ENCODE results near the gene SLC52A3.

The SLC52A3 gene

DNA sequence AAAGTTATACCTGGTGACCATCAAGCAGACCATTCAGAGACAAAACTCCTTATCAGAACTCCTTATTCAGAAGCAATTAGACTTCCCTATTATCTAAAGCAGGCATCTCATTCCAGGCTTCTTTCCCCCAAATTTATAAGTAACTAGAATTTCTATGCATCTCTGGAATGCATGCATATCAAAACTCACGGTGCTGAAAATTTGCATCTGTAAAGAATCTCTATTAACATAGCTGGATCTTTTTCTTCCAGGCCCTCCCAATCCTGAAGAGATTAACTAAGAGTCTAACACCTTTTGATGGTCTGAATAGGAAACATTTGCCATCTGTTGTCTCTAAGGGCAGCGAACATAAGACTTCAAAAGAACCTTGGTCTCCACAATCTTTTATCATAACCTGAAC is 22.8 kb upstream of the SLC52A3 start:
- no peak overlapping the region for H3K4me2 ChIP-seq (ENCODE audit: insufficient read depth, low read length, poor library complexity, severe bottlenecking)
- peaks cover 0 to 11% (median 0%) of the 10 kb centered on the region in 3 experiments for H3K27me3 ChIP-seq (ENCODE audit: control insufficient read depth in 3 of 3, insufficient read depth in 3 of 3, low read depth in 1 of 3, low read length in 3 of 3)
- no peak overlapping the region for H2BK15ac ChIP-seq (ENCODE audit: low read length)
- H3K9me3 ChIP-seq (replicated peaks in 1 of 2; ENCODE audit: control insufficient read depth in 2 of 2, insufficient read depth in 1 of 2, low read depth in 1 of 2, low read length in 2 of 2) = peaks cover 0 to 2% of the 10 kb centered on the region in 2 donors
- no peak overlapping the region for H3K9ac ChIP-seq (ENCODE audit: low read depth, low read length, poor library complexity)
- no peak overlapping the region for H2BK12ac ChIP-seq (ENCODE audit: low read length)
- no peak overlapping the region for H3K18ac ChIP-seq (ENCODE audit: low read length)
- no peak overlapping the region for H4K8ac ChIP-seq (ENCODE audit: low read depth, low read length)
- H3K23ac ChIP-seq (ENCODE audit: low read depth, low read length, poor library complexity) = no peak overlapping the region
- no peak overlapping the region for H3K14ac ChIP-seq (ENCODE audit: low read length)
- no peak overlapping the region for H2BK5ac ChIP-seq (ENCODE audit: low read length)
- no peak overlapping the region for H4K91ac ChIP-seq (ENCODE audit: low read depth, low read length, poor library complexity)
- no peak overlapping the region for H2AK5ac ChIP-seq (ENCODE audit: low read depth, low read length)
- H3K4me3 ChIP-seq (ENCODE audit: low read length in 2 of 2) = no peak overlapping the region
- DNase-seq (ENCODE audit: low spot score) = no peak
- no peak overlapping the region for H3K27ac ChIP-seq (replicated peaks; ENCODE audit: low read length)
- no peaks in the 10 kb centered on the region for H3K4me1 ChIP-seq (ENCODE audit: control insufficient read depth in 2 of 2, insufficient read depth in 1 of 2, low read depth in 1 of 2, low read length in 2 of 2)
- no CpG with 5 or more reads among the region's 2 CpGs for WGBS, 2 donors (ENCODE audit: extremely low coverage in 2 of 2, insufficient read length in 2 of 2, insufficient replicate concordance in 1 of 2)
- H3K79me1 ChIP-seq (ENCODE audit: low read depth, low read length) = no peaks in the 10 kb centered on the region
- no peaks in the 10 kb centered on the region for H3K36me3 ChIP-seq (replicated peaks in 1 of 2; ENCODE audit: control insufficient read depth in 2 of 2, insufficient read depth in 2 of 2, low read length in 2 of 2)
- H2BK120ac ChIP-seq (ENCODE audit: low read depth, low read length) = no peak overlapping the region
- H3K4ac ChIP-seq (ENCODE audit: low read length) = no peak overlapping the region
- H2AFZ ChIP-seq (ENCODE audit: low read length) = no peak overlapping the region

DNA sequence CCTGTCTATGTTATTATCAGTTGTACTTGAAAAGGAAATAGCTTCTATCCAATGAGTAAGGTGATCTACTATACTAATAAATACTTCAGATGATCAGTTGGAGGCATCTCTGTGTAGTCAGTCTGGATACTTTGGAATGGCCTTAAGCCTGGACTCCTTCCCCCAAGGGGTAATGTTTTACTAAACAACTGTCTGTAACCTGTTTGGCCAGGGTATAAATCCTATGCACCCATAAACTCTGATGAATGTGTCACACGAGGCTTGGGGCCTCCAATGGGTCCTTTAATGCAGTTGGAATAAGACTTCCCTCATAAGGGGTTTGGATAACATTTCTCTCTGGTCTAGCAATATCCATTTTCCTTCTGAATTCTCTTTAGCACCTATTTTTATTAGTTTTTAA is 19.5 kb upstream of the SLC52A3 start:
- no peak overlapping the region for H2AFZ ChIP-seq (ENCODE audit: low read length)
- H4K8ac ChIP-seq (ENCODE audit: low read depth, low read length) = no peak overlapping the region
- no peaks in the 10 kb centered on the region for H3K4me1 ChIP-seq (ENCODE audit: control insufficient read depth in 2 of 2, insufficient read depth in 1 of 2, low read depth in 1 of 2, low read length in 2 of 2)
- H2BK15ac ChIP-seq (ENCODE audit: low read length) = no peak overlapping the region
- H4K91ac ChIP-seq (ENCODE audit: low read depth, low read length, poor library complexity) = no peak overlapping the region
- H3K27ac ChIP-seq (replicated peaks; ENCODE audit: low read length) = no peak overlapping the region
- no peak overlapping the region for H2BK5ac ChIP-seq (ENCODE audit: low read length)
- peaks cover 0 to 2% of the 10 kb centered on the region in 2 donors for H3K9me3 ChIP-seq (replicated peaks in 1 of 2; ENCODE audit: control insufficient read depth in 2 of 2, insufficient read depth in 1 of 2, low read depth in 1 of 2, low read length in 2 of 2)
- no peak overlapping the region for H3K14ac ChIP-seq (ENCODE audit: low read length)
- no peak overlapping the region for H3K4ac ChIP-seq (ENCODE audit: low read length)
- H3K9ac ChIP-seq (ENCODE audit: low read depth, low read length, poor library complexity) = no peak overlapping the region
- no peak overlapping the region for H3K4me3 ChIP-seq (ENCODE audit: low read length in 2 of 2)
- no peak overlapping the region for H2BK12ac ChIP-seq (ENCODE audit: low read length)
- H3K79me1 ChIP-seq (ENCODE audit: low read depth, low read length) = no peaks in the 10 kb centered on the region
- no peak for DNase-seq (ENCODE audit: low spot score)
- no peaks in the 10 kb centered on the region for H3K36me3 ChIP-seq (replicated peaks in 1 of 2; ENCODE audit: control insufficient read depth in 2 of 2, insufficient read depth in 2 of 2, low read length in 2 of 2)
- H3K23ac ChIP-seq (ENCODE audit: low read depth, low read length, poor library complexity) = no peak overlapping the region
- no peak overlapping the region for H2AK5ac ChIP-seq (ENCODE audit: low read depth, low read length)
- no peak overlapping the region for H2BK120ac ChIP-seq (ENCODE audit: low read depth, low read length)
- peaks cover 0 to 4% (median 0%) of the 10 kb centered on the region in 3 experiments for H3K27me3 ChIP-seq (ENCODE audit: control insufficient read depth in 3 of 3, insufficient read depth in 3 of 3, low read depth in 1 of 3, low read length in 3 of 3)
- no peak overlapping the region for H3K4me2 ChIP-seq (ENCODE audit: insufficient read depth, low read length, poor library complexity, severe bottlenecking)
- WGBS, 2 donors (ENCODE audit: extremely low coverage in 2 of 2, insufficient read length in 2 of 2, insufficient replicate concordance in 1 of 2) = no CpG with 5 or more reads among the region's 1 CpG
- H3K18ac ChIP-seq (ENCODE audit: low read length) = no peak overlapping the region

DNA sequence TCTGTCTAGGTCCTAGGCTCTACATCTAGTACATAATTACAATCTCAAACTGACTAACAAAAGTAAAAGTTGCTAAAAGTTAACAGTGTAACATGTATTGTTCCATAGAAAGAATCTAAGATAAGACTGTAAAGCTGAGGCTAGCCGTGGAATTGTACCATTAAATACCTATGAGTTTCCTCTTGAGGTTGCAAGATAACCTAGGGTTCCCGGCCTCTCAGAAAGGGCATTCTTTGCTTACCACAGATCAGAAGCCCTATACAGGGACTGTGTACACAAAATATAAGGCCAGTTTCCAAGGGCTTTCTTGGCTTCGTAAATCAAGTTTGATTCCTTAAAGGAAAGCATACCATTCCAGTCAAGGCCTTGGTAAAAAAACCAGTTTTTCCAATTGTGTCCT is 11.5 kb upstream of the SLC52A3 start:
- H3K4ac ChIP-seq (ENCODE audit: low read length) = no peak overlapping the region
- no peak overlapping the region for H2AK5ac ChIP-seq (ENCODE audit: low read depth, low read length)
- no peak overlapping the region for H3K4me3 ChIP-seq (ENCODE audit: low read length in 2 of 2)
- H3K27me3 ChIP-seq (ENCODE audit: control insufficient read depth in 3 of 3, insufficient read depth in 3 of 3, low read depth in 1 of 3, low read length in 3 of 3) = peaks cover 0 to 23% (median 0%) of the 10 kb centered on the region in 3 experiments
- H2AFZ ChIP-seq (ENCODE audit: low read length) = no peak overlapping the region
- H4K91ac ChIP-seq (ENCODE audit: low read depth, low read length, poor library complexity) = no peak overlapping the region
- H3K14ac ChIP-seq (ENCODE audit: low read length) = no peak overlapping the region
- no peak overlapping the region for H3K23ac ChIP-seq (ENCODE audit: low read depth, low read length, poor library complexity)
- no peak overlapping the region for H3K9ac ChIP-seq (ENCODE audit: low read depth, low read length, poor library complexity)
- DNase-seq (ENCODE audit: low spot score) = no peak
- H3K18ac ChIP-seq (ENCODE audit: low read length) = no peak overlapping the region
- H3K27ac ChIP-seq (replicated peaks; ENCODE audit: low read length) = no peak overlapping the region
- no peak overlapping the region for H2BK12ac ChIP-seq (ENCODE audit: low read length)
- no peaks in the 10 kb centered on the region for H3K79me1 ChIP-seq (ENCODE audit: low read depth, low read length)
- no peak overlapping the region for H4K8ac ChIP-seq (ENCODE audit: low read depth, low read length)
- no peak overlapping the region for H3K4me2 ChIP-seq (ENCODE audit: insufficient read depth, low read length, poor library complexity, severe bottlenecking)
- H3K4me1 ChIP-seq (ENCODE audit: control insufficient read depth in 2 of 2, insufficient read depth in 1 of 2, low read depth in 1 of 2, low read length in 2 of 2) = peaks cover 0 to 3% of the 10 kb centered on the region in 2 donors
- no peak overlapping the region for H2BK120ac ChIP-seq (ENCODE audit: low read depth, low read length)
- H3K9me3 ChIP-seq (replicated peaks in 1 of 2; ENCODE audit: control insufficient read depth in 2 of 2, insufficient read depth in 1 of 2, low read depth in 1 of 2, low read length in 2 of 2) = no peaks in the 10 kb centered on the region
- no peak overlapping the region for H2BK5ac ChIP-seq (ENCODE audit: low read length)
- H2BK15ac ChIP-seq (ENCODE audit: low read length) = no peak overlapping the region
- WGBS, 2 donors (ENCODE audit: extremely low coverage in 2 of 2, insufficient read length in 2 of 2, insufficient replicate concordance in 1 of 2) = no CpG with 5 or more reads among the region's 3 CpGs
- H3K36me3 ChIP-seq (replicated peaks in 1 of 2; ENCODE audit: control insufficient read depth in 2 of 2, insufficient read depth in 2 of 2, low read length in 2 of 2) = no peaks in the 10 kb centered on the region

DNA sequence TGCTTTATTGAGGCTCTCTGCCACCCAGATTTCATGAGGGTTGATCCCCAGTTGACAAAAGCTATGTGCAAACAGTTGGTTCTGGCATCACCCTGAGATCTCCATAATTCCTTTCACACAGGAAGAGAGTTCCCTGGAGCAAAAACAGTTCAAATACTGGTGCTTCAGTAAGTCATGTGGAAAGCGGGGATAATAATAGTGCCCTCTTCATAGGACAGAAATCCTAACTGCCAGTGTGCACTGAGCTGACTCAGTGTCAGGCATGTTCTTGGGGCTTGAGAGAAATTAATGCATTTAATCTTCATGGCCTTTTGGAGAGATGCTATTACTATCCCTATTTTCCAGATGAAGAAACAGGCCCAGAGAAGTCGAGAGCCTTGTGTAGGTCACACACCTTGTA is 7.9 kb upstream of the SLC52A3 start:
- no peak overlapping the region for H2BK12ac ChIP-seq (ENCODE audit: low read length)
- no CpG with 5 or more reads among the region's 2 CpGs for WGBS, 2 donors (ENCODE audit: extremely low coverage in 2 of 2, insufficient read length in 2 of 2, insufficient replicate concordance in 1 of 2)

More for the DNA sequence above, 7.9 kb upstream of the SLC52A3 start:
- Histone ChIP-seq H4K91ac (ENCODE audit: low read depth, low read length, poor library complexity) (no peak overlapping the region), H3K4me1 (ENCODE audit: control insufficient read depth in 2 of 2, insufficient read depth in 1 of 2, low read depth in 1 of 2, low read length in 2 of 2) (peaks cover 0 to 3% of the 10 kb centered on the region in 2 donors), H2BK15ac (ENCODE audit: low read length) (no peak overlapping the region), H3K27me3 (ENCODE audit: control insufficient read depth in 3 of 3, insufficient read depth in 3 of 3, low read depth in 1 of 3, low read length in 3 of 3) (peaks cover 0 to 29% (median 0%) of the 10 kb centered on the region in 3 experiments), H3K14ac (ENCODE audit: low read length) (no peak overlapping the region), H3K18ac (ENCODE audit: low read length) (no peak overlapping the region), H3K9me3 (replicated peaks in 1 of 2; ENCODE audit: control insufficient read depth in 2 of 2, insufficient read depth in 1 of 2, low read depth in 1 of 2, low read length in 2 of 2) (no peaks in the 10 kb centered on the region), H3K27ac (replicated peaks; ENCODE audit: low read length) (no peak overlapping the region), H3K4me3 (ENCODE audit: low read length in 2 of 2) (no peak overlapping the region), H3K9ac (ENCODE audit: low read depth, low read length, poor library complexity) (no peak overlapping the region), H2AK5ac (ENCODE audit: low read depth, low read length) (no peak overlapping the region), H4K8ac (ENCODE audit: low read depth, low read length) (no peak overlapping the region), H2BK120ac (ENCODE audit: low read depth, low read length) (no peak overlapping the region), H3K36me3 (replicated peaks in 1 of 2; ENCODE audit: control insufficient read depth in 2 of 2, insufficient read depth in 2 of 2, low read length in 2 of 2) (no peaks in the 10 kb centered on the region), H3K4ac (ENCODE audit: low read length) (no peak overlapping the region), H3K23ac (ENCODE audit: low read depth, low read length, poor library complexity) (no peak overlapping the region), H2AFZ (ENCODE audit: low read length) (no peak overlapping the region), H2BK5ac (ENCODE audit: low read length) (no peak overlapping the region), H3K4me2 (ENCODE audit: insufficient read depth, low read length, poor library complexity, severe bottlenecking) (no peak overlapping the region), H3K79me1 (ENCODE audit: low read depth, low read length) (no peaks in the 10 kb centered on the region)
- no peak for DNase-seq (ENCODE audit: low spot score)
